Spinal cord (tissue), 10 donors: ENCODE data around the gene FOXP4. TPM values are rescaled to one million over a fixed set of nuclear protein-coding genes. Genes with fewer than 3 reads are reported as not detected.

Source experiments
- DNase-seq, 6 donors: peaks; one replicate each; pipeline versions ENCODE4 v3.0.0 to v3.0.0-alpha.2; 2013 to 2015; ENCODE audit warnings: low spot score in 6 of 6, low read depth in 4 of 6
- H3K27ac ChIP-seq: one replicate; pipeline ENCODE4 v1.5.1; 2013; ENCODE audit warnings: low read depth, low read length, control low read depth
- H3K27me3 ChIP-seq: one replicate; pipeline ENCODE4 v1.6.1; 2013; ENCODE audit warnings: low read length; ENCODE audit not compliant: control insufficient read depth, insufficient read depth
- H3K36me3 ChIP-seq: one replicate; pipeline ENCODE4 v1.6.1; 2013; ENCODE audit warnings: low read length; ENCODE audit not compliant: control insufficient read depth, insufficient read depth
- H3K4me1 ChIP-seq: one replicate; pipeline ENCODE4 v1.6.1; 2013; ENCODE audit warnings: low read length; ENCODE audit not compliant: control insufficient read depth, insufficient read depth
- H3K4me3 ChIP-seq: one replicate; pipeline ENCODE4 v1.5.1; 2013; ENCODE audit warnings: low read depth, low read length, control low read depth
- H3K9me3 ChIP-seq: one replicate; pipeline ENCODE4 v1.6.1; 2013; ENCODE audit warnings: low read length; ENCODE audit not compliant: control insufficient read depth, insufficient read depth
- WGBS: methylation state at CpG from one replicate; pipeline ENCODE4 v1.1.5; 2013; ENCODE audit warnings: missing lambda C conversion rate; ENCODE audit not compliant: insufficient coverage; 5-methylcytosine and 5-hydroxymethylcytosine counted together
- polyA plus RNA-seq, 2 donors: library from polyadenylated mRNA; unstranded; fragments of 120-200 nt; gene quantifications; one replicate each; pipeline ENCODE4 v1.2.1, GENCODE V29; 2013; ENCODE audit not compliant: insufficient read length in 2 of 2
- total RNA-seq, 2 donors: library from RNA; depleted of rRNA in 1 of 2; stranded (reverse); fragments of 120-200 nt in 1 of 2; fragments of >200 nt in 1 of 2; gene quantifications; one replicate each; pipeline versions ENCODE4 v1.2.3 to v1.2.4, GENCODE V29; 2013 to 2014
- donor health status: healthy.

Gene FOXP4
- total and polyA plus RNA-seq, 4 donors = 3.5 to 27.8 (median 12.0) TPM

DNA sequence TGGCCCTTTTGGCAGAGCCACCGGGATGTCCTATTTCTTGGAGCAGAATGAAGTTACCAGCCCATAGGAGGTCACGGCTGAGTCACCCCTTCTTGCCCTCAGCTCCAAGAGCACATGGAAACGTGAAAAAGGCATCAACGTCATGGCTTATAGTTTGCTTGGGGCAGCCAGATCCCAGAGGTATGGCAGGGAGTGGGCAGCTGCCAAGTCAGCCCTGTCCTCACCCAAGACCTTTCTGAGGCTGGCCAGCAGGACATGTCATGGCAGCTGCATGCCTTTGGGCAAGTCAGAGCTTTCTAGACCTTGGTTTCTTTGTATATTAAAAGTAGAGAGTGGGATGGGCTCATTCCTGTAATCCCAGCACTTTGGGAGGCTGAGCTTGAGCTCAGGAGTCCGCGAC is 83.9 kb downstream of the FOXP4 start:
- WGBS = 92% methylated on average over 4 of the region's 6 CpGs
- no peaks in the 10 kb centered on the region for H3K36me3 ChIP-seq
- H3K4me1 ChIP-seq = peaks cover 20% of the 10 kb centered on the region
- peaks cover 3% of the 10 kb centered on the region for H3K27me3 ChIP-seq
- DNase-seq = no peak
- no peak overlapping the region for H3K4me3 ChIP-seq
- H3K27ac ChIP-seq = no peak overlapping the region
- H3K9me3 ChIP-seq = no peaks in the 10 kb centered on the region

GRCh38 chr6:41630946-41631345 is 84.8 kb downstream of the FOXP4 start:
- Histone ChIP-seq H3K27ac (no peak overlapping the region), H3K9me3 (no peaks in the 10 kb centered on the region), H3K4me1 (peaks cover 19% of the 10 kb centered on the region), H3K4me3 (no peak overlapping the region), H3K36me3 (no peaks in the 10 kb centered on the region), H3K27me3 (peaks cover 3% of the 10 kb centered on the region)
- WGBS = 77% methylated on average over 8 of the region's 8 CpGs
- DNase-seq = no peak

- DNase-seq = no peak
Measured at GRCh38 chr6:41633056-41633634, 87.0 kb downstream of the FOXP4 start.

GRCh38 chr6:41634657-41635056 is 88.5 kb downstream of the FOXP4 start:
- H3K27ac ChIP-seq = peak overlapping the region; percentile 83
- H3K4me3 ChIP-seq = no peak overlapping the region
- no peaks in the 10 kb centered on the region for H3K9me3 ChIP-seq
- 10% methylated on average over 4 of the region's 4 CpGs for WGBS
- H3K4me1 ChIP-seq = peaks cover 41% of the 10 kb centered on the region
- peaks cover 35% of the 10 kb centered on the region for H3K27me3 ChIP-seq
- H3K36me3 ChIP-seq = no peaks in the 10 kb centered on the region
- DNase-seq = peak in 5 of 6 donors; percentile 51 to 89 (median 67)

More at GRCh38 chr6:41633056-41633634, 87.0 kb downstream of the FOXP4 start:
- Histone ChIP-seq H3K9me3 (no peaks in the 10 kb centered on the region), H3K4me3 (no peak overlapping the region), H3K36me3 (no peaks in the 10 kb centered on the region), H3K27ac (no peak overlapping the region), H3K27me3 (peaks cover 22% of the 10 kb centered on the region), H3K4me1 (peaks cover 30% of the 10 kb centered on the region)
- 33% methylated on average over 1 of the region's 2 CpGs for WGBS

GRCh38 chr6:41635365-41635764 is 89.2 kb downstream of the FOXP4 start:
- Histone ChIP-seq H3K36me3 (peaks cover 4% of the 10 kb centered on the region), H3K27ac (peak overlapping the region; percentile 83), H3K4me1 (peaks cover 49% of the 10 kb centered on the region), H3K27me3 (peaks cover 41% of the 10 kb centered on the region), H3K4me3 (no peak overlapping the region), H3K9me3 (no peaks in the 10 kb centered on the region)
- WGBS = 80% methylated on average over 2 of the region's 6 CpGs
- DNase-seq = no peak

DNA sequence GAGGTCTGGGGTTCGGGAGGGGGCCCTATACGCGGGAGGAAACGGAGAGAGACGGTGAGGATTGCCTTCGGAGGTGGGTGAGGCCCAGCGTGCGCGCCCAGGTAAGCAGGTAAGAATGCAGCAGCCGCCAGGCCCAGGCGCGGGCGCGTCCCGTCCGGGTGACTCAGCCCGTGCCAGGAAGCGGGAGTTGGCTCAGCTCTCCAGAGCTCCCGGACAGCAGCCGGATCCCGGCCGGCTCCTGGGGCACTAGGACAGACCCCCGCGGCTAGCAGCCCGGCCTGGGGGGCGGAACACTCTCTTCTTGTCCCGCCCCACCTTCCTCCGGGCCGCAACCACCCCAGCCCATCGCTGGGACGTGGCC is 90.6 kb downstream of the FOXP4 start:
- DNase-seq = no peak
- Histone ChIP-seq H3K27me3 (peaks cover 46% of the 10 kb centered on the region), H3K4me3 (peak overlapping the region; percentile 65), H3K27ac (no peak overlapping the region), H3K36me3 (peaks cover 8% of the 10 kb centered on the region), H3K9me3 (no peaks in the 10 kb centered on the region), H3K4me1 (peaks cover 63% of the 10 kb centered on the region)
- WGBS = 13% methylated on average over 30 of the region's 31 CpGs

- no peak for DNase-seq
- 8% methylated on average over 50 of the region's 54 CpGs for WGBS
- Histone ChIP-seq H3K36me3 (peaks cover 11% of the 10 kb centered on the region), H3K4me3 (peak overlapping the region; percentile 65), H3K27me3 (peaks cover 46% of the 10 kb centered on the region), H3K9me3 (no peaks in the 10 kb centered on the region), H3K4me1 (peaks cover 69% of the 10 kb centered on the region), H3K27ac (peak overlapping the region; percentile 91)
Measured at GRCh38 chr6:41637194-41638001, 91.2 kb downstream of the FOXP4 start.

GRCh38 chr6:41638002-41638934 is 92.1 kb downstream of the FOXP4 start, which contains the start of gene MDFI:
TSS of gene MDFI (plus strand) at chr6:41638468. CDS start at chr6:41638750, 282 bp downstream.
- peak in 4 of 6 donors; percentile 53 to 88 (median 64) for DNase-seq
- no peaks in the 10 kb centered on the region for H3K9me3 ChIP-seq
- peaks cover 46% of the 10 kb centered on the region for H3K27me3 ChIP-seq
- H3K27ac ChIP-seq = peak within 1 kb of the TSS; percentile 91
- H3K4me3 ChIP-seq = peak within 1 kb of the TSS; percentile 65
- WGBS = under 1% methylated on average over 83 of the region's 86 CpGs
- peaks cover 78% of the 10 kb centered on the region for H3K4me1 ChIP-seq
- H3K36me3 ChIP-seq = peaks cover 12% of the 10 kb centered on the region
